ENCODE results near the gene OR52E2. TPM values are rescaled to one million over a fixed set of nuclear protein-coding genes. Genes with fewer than 3 reads are reported as not detected.

Gene OR52E2
- total RNA-seq, 2 donors from 2014 or later = not detected

- Histone ChIP-seq H3K27me3 (replicated peaks; ENCODE audit: insufficient read depth) (no peaks in the 10 kb centered on the region), H3K36me3 (no peaks in the 10 kb centered on the region), H3K4me1 (ENCODE audit: control insufficient read depth in 1 of 2, low read depth in 2 of 2) (no peaks in the 10 kb centered on the region), H3K4me3 (no peak overlapping the region), H3K9me3 (no peaks in the 10 kb centered on the region), H3K27ac (no peak overlapping the region)
- no peak for ATAC-seq (ENCODE audit: insufficient number of reproducible peaks, low FRiP score, low read depth)
- no peak for DNase-seq (ENCODE audit: low spot score)
- TF ChIP-seq, protein P1, sequence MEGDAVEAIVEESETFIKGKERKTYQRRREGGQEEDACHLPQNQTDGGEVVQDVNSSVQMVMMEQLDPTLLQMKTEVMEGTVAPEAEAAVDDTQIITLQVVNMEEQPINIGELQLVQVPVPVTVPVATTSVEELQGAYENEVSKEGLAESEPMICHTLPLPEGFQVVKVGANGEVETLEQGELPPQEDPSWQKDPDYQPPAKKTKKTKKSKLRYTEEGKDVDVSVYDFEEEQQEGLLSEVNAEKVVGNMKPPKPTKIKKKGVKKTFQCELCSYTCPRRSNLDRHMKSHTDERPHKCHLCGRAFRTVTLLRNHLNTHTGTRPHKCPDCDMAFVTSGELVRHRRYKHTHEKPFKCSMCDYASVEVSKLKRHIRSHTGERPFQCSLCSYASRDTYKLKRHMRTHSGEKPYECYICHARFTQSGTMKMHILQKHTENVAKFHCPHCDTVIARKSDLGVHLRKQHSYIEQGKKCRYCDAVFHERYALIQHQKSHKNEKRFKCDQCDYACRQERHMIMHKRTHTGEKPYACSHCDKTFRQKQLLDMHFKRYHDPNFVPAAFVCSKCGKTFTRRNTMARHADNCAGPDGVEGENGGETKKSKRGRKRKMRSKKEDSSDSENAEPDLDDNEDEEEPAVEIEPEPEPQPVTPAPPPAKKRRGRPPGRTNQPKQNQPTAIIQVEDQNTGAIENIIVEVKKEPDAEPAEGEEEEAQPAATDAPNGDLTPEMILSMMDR (IDR thresholded peaks at IDR 0.05) = no peak
Observed at GRCh38 chr11:5036669-5037068, 22.8 kb downstream of the OR52E2 start.

DNA sequence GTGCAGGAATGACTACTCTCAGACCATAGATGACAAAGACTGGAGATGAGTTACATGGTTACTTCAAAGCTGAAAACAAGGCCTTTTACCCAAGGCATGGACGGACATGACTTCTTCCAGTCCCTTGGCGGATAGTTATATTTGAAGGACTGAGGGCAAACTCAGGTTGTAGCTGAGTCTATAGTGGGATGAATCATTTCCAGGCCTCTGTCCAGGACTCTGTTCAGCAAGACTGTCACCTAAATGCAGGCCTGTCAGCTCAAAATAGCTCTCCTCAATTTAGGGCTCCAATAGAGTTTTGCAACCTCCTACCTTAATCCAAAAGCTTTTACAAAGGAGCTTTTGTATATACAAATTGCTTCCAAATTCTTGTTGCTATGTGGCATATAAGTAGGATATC, 37.4 kb downstream of the OR52E2 start:
- Histone ChIP-seq H3K4me1 (ENCODE audit: control insufficient read depth in 1 of 2, low read depth in 2 of 2) (no peaks in the 10 kb centered on the region), H3K4me3 (no peak overlapping the region), H3K9me3 (peaks cover 4% of the 10 kb centered on the region), H3K36me3 (no peaks in the 10 kb centered on the region), H3K27me3 (replicated peaks; ENCODE audit: insufficient read depth) (no peaks in the 10 kb centered on the region), H3K27ac (no peak overlapping the region)
- ATAC-seq (ENCODE audit: insufficient number of reproducible peaks, low FRiP score, low read depth) = no peak
- no peak for DNase-seq (ENCODE audit: low spot score)
- TF ChIP-seq, protein P1 (IDR thresholded peaks at IDR 0.05) = no peak

- Histone ChIP-seq H3K9me3 (no peaks in the 10 kb centered on the region), H3K27me3 (replicated peaks; ENCODE audit: insufficient read depth) (no peaks in the 10 kb centered on the region), H3K36me3 (no peaks in the 10 kb centered on the region), H3K27ac (no peak overlapping the region), H3K4me3 (no peak overlapping the region), H3K4me1 (ENCODE audit: control insufficient read depth in 1 of 2, low read depth in 2 of 2) (no peaks in the 10 kb centered on the region)
- ATAC-seq (ENCODE audit: insufficient number of reproducible peaks, low FRiP score, low read depth) = no peak
- TF ChIP-seq, protein P1 (IDR thresholded peaks at IDR 0.05) = no peak
- no peak for DNase-seq (ENCODE audit: low spot score)
Observed at GRCh38 chr11:5013012-5013411, 46.4 kb downstream of the OR52E2 start.

DNA sequence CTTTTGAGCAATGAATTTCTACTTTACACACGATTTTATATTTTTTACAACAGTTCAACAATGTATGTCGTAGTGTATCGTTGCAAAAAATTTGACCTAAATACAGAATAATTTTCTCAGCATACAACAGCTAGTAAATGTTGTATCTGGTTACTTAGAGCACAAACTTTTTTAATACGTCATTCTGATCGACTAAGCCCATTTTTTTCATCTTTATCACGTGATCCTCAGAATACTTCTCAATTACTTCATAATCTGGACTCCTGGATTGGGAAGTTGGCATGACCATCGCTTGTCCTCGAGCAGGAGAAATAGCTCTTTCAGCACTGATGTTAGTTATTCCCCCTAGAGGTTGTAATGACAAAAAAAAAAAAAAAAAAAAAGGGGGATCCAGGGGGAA, 48.2 kb downstream of the OR52E2 start:
- Histone ChIP-seq H3K9me3 (no peaks in the 10 kb centered on the region), H3K36me3 (no peaks in the 10 kb centered on the region), H3K4me1 (ENCODE audit: control insufficient read depth in 1 of 2, low read depth in 2 of 2) (no peaks in the 10 kb centered on the region), H3K27me3 (replicated peaks; ENCODE audit: insufficient read depth) (no peaks in the 10 kb centered on the region), H3K4me3 (no peak overlapping the region), H3K27ac (no peak overlapping the region)
- DNase-seq (ENCODE audit: low spot score) (no peak), ATAC-seq (ENCODE audit: insufficient number of reproducible peaks, low FRiP score, low read depth) (no peak)
- TF ChIP-seq, protein P1 (IDR thresholded peaks at IDR 0.05) = no peak

Other genes with a start within 250 kb of the OR52E2 start
- gene OR51F2, start 238.3 kb downstream of the OR52E2 start, total RNA-seq = not detected
- not detected for gene OR51S1, start 210.4 kb downstream of the OR52E2 start, total RNA-seq
- gene OR51T1, start 177.7 kb downstream of the OR52E2 start, total RNA-seq = not detected
- not detected for gene OR51A7, start 155.8 kb downstream of the OR52E2 start, total RNA-seq
- gene OR51G2, start 140.3 kb downstream of the OR52E2 start, total RNA-seq = not detected
- not detected for gene OR51G1, start 135.3 kb downstream of the OR52E2 start, total RNA-seq
- gene OR51A4, start 112.0 kb downstream of the OR52E2 start, total RNA-seq = not detected
- gene OR51A2, start 103.9 kb downstream of the OR52E2 start, total RNA-seq = not detected
- not detected for gene OR51L1, start 64.8 kb downstream of the OR52E2 start, total RNA-seq
- not detected for gene OR52J3, start 13.1 kb downstream of the OR52E2 start, total RNA-seq
- gene OR52E1, start 9.9 kb upstream of the OR52E2 start, total RNA-seq = not detected
- not detected for gene OR52A5, start 78.7 kb upstream of the OR52E2 start, total RNA-seq
- gene OR52A1, start 95.1 kb upstream of the OR52E2 start, total RNA-seq = not detected
- gene OR51V1, start 141.1 kb upstream of the OR52E2 start, total RNA-seq = not detected
- 100 to 1,000 TPM in 1 of 2 donors, 10 to 100 TPM in 1; 10.2 to 257 TPM for gene HBB, start 167.4 kb upstream of the OR52E2 start, total RNA-seq
- not detected for gene HBD, start 174.9 kb upstream of the OR52E2 start, total RNA-seq
- gene HBG1, start 190.2 kb upstream of the OR52E2 start, total RNA-seq = not detected
- gene HBG2, start 195.2 kb upstream of the OR52E2 start, total RNA-seq = not detected
- not detected for gene HBE1, start 210.3 kb upstream of the OR52E2 start, total RNA-seq
- gene OR51B4, start 242.3 kb upstream of the OR52E2 start, total RNA-seq = not detected

All from thoracic aorta (tissue), 2 donors.